RPMI8226 (cell line): Measurements from ENCODE around the gene SRXN1.

ENCODE experiments used
- DNase-seq: peaks from one replicate; pipeline ENCODE4 v3.0.0-alpha.2; 2015

The SRXN1 gene

GRCh38 chr20:602111-602970, 50.7 kb downstream of the SRXN1 start:
- no peak for DNase-seq

GRCh38 chr20:600736-601135, 52.3 kb downstream of the SRXN1 start:
- DNase-seq, result no peak

GRCh38 chr20:600141-600540, 52.9 kb downstream of the SRXN1 start:
- DNase-seq, result no peak

GRCh38 chr20:598133-598850, 54.7 kb downstream of the SRXN1 start:
- no peak for DNase-seq

- no peak for DNase-seq
Measured at GRCh38 chr20:597560-597959, 55.4 kb downstream of the SRXN1 start.
